ENCODE measurements around the gene MOG.

Gene MOG

GRCh38 chr6:29656798-29657197 lies at the start of gene MOG:
MOG (plus strand) TSS chr6:29657092; CDS start chr6:29657210, 118 bp downstream.
- DNase-seq (ENCODE audit: low read depth in 2 of 2), result no peak

GRCh38 chr6:29608131-29608530 lies 48.8 kb upstream of the MOG start:
- no peak for DNase-seq (ENCODE audit: low read depth in 2 of 2)

- DNase-seq (ENCODE audit: low read depth in 2 of 2), result no peak
Observed at GRCh38 chr6:29610540-29610939, 46.4 kb upstream of the MOG start.

DNA sequence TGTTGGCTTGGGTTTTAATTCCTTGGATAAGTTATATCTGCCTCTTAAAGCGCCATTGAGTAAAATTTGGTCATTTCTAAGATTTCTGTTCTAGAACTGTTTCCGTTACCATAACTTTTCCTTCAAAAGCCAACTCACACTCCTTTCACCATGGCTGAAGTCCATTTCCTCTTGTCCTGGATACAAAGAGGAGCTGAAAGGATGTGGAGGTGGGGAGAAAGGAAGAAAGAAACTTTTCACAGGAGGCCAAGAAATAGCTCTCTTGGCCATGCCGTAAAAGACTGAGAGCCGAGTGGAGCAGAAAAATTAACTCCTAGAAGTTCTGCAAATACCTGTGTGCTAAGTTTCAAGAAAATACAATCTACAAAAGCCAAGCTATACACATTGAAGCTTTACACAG lies 45.5 kb upstream of the MOG start:
- no peak for DNase-seq (ENCODE audit: low read depth in 2 of 2)

GRCh38 chr6:29617782-29618554 lies 38.9 kb upstream of the MOG start:
- DNase-seq (ENCODE audit: low read depth in 2 of 2), result no peak

DNA sequence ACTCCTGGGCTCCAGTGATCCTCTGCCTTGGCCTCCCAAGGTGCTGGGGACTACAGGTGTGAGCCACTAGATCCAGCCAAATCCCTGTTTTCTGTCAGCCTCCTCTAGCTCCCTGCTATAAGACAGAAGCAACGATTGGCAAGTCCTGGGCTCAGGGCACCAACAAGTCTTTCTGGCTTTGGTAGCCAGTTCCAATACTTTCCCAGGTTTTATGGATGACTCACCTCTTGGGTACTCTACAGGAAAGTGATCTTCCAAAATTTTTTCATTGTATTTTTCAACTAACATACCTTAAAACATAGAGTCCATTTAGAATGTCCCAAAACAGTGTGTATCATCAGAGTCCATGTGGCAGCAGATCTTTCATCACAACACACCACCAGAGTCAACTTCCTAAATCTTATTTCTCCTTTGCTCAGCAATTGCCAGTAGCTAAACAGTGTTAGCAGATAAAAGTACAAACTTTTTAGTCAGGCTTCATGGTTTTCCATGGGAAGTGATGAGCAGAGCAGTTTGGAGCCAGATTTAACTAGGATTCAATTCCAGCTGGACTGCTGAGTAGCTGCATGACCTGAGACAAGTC lies 37.2 kb upstream of the MOG start:
- no peak for DNase-seq (ENCODE audit: low read depth in 2 of 2)

DNA sequence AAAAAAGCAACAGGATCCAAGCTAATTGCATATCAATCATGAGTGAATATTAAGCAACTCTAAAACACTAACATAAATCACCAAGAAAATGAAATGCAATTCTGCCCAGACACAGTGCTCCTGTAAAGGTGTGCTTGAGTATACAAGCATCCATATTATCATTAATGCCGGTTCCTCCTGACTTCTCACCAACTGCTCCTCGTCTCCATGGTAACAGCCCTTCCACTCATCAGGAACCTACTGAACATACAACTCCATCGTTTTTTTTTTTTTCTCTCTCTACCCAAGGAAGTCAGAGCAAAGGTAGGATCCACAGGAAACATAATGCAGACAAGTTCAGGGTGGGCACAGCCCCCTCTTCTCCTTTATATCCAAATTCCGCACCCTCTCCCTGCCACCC lies 36.3 kb upstream of the MOG start:
- DNase-seq (ENCODE audit: low read depth in 2 of 2), result no peak

DNA sequence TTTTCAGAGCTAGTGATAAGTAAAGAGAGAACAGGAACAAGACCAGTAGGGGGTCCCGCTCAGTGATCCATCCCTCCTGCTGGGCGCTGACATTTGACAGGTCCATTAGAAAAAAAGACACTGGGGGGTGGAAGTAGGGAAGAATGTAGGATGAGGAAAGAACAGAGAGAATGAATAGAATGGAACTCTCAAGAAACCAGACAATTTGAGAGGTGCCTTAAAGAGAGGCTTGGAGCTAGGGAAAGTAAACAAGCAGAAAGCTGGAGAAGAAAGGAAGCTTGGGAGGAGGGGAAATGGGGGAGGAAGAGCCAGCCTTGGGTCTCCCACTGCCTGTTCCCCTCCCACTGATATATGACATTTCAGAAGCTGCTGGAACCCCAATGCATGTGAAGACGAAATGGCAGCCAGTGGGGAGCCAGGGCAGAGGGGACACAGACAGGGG lies 32.4 kb upstream of the MOG start:
- DNase-seq (ENCODE audit: low read depth in 2 of 2), result no peak

DNA sequence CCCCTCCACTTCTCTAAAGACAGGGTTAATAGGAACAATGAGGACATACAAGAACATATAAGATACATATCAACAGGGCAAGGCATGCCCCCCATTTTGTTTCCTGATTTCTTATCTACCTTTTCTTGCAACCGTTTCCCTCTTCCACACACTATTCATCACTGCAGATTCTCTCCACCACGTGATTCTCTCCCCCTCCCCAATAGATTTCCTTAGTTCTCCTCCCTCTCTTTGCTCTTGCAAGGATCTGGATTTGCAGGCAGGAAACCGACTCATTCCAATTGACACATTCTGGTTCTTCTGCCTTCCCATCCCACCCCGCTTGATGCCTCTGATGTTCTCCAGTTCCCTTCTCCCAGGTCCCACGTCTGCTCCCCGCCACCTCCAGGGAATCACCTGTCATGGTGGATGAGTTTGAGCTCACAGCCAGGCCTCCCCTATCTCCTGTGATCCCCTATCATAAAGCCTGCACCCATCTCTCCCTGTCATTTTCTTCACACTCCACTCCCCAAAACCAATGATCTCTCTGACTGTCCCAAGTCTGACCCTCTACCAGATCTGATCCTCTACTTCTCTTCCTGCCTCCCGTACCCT lies 31.5 kb upstream of the MOG start:
- no peak for DNase-seq (ENCODE audit: low read depth in 2 of 2)

GRCh38 chr6:29626948-29627754 lies 29.7 kb upstream of the MOG start:
- DNase-seq (ENCODE audit: low read depth in 2 of 2), result no peak

DNA sequence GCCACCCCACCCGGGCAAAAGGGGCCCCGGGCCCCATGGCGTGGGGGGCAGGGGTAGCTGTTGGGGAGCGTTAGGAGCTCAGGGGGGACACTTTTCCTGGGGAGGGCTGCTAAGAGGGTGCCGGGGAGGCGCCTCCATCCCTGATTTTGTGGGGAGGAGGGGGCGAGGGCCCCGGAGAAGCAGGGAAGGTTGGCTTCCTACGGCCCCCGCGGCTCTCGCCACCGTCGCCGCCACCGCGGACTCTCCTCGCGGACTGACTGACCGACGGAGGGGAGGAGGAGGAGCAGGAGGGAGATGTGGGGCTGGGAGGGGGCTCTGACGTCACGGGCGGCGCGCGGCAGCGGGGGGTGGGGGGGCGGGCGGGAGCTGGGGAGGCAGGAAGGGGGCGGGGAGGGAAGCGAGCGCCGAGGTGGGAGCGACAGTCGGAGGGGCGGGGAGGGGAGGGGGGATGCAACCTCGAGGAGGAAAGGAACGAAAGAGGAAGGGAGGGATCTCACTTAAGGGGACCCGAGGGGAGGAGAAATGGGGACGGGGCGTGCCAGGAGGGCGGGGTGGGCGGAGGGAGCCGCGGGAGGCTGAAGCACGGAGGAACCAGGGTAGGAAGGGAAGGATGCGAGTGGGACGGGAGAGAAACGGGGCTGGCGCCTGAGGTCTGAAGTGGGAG lies 29.0 kb upstream of the MOG start:
- DNase-seq (ENCODE audit: low read depth in 2 of 2), result peak in 1 of 2 donors; percentile 28

DNA sequence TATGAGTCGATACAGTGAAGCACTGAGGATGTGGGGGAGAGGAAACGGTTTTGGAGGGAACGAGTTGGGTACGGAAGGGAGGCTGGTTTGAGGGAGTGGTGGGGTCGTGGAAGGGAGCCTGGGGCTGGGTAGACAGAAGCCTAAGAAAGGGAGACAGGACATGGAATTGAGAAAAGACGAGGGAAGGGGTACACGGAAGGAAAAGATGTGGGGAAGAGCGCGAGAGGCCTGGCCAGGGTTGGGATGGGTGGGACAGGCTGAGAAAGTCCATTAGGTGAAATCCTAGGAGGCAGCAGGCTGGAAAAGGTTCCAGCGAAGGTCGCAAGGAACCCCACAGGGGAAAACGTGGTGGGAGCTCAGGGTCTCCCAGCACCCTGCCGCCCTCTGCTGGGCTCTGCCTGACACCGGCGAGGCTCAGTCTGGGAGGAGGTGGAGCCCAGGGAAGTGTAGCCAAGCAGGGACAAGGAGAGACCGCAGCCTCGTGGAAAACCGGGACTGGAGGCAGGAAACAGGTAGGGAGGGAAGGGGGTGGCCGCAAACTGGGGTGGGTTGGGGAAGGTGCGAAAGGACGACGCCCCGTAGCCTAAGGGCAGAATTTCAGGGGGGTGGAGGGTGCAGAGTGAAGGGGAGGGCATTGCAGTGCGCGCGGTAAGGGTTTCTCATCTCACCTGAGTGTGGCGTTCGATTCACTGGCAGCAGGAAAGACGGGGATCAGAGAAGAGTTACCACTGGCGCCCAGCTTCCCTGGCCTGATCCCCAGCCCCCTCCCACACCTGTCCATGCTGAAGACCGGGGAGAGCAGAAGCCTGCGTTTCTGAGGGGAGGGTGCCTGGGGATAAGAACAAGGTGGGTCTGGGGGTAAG lies 28.2 kb upstream of the MOG start:
- DNase-seq (ENCODE audit: low read depth in 2 of 2), result no peak

- DNase-seq (ENCODE audit: low read depth in 2 of 2), result no peak
Observed at GRCh38 chr6:29629571-29629970, 27.3 kb upstream of the MOG start.

DNA sequence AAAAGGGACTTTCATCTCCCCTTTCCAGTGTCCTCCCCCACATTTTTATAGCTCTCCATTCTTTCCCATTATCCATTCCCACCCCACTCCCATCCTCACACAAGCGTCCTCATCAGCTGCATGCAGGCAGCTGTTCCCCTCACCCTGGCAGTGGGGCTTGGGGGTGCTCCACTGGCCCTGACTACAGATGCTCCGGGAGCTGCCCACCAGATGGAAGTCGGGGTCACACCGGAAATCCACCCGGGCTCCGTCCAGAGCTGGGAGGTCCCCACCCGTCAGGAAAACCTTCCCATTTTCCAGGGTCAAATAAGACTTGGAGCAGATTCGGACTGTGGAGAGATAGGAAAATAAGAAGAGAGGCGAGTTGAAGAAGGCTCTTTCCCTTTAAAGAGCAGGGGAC lies 26.6 kb upstream of the MOG start:
- DNase-seq (ENCODE audit: low read depth in 2 of 2), result no peak

DNA sequence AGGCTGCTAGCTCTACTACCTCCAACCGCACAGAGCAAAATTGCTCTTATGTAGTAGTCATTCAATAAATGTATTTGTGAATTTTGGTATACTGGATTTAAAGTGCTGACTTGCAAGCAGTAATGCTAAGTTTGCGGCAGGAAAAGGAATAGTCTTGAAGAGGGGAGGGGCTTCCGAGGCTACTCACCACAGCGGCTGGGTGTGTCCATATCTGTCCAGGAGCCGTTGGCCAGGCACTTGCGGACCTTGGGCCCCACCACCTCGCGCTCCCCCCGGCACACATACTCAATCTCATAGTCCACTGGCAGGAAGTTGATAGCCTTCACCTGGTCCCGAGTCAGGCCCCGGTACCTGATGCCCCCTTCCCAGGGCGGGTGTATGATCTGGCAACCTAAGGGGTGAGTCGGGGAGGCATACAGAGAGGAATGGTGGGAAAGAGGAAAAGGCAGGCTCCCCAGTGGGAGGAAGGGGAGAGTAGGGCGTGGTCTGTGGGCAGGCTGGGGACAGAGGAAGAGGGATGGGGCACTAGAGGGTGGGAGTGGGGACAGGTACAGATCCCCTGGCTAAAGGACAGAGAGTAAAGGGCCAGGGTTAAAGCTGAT lies 25.6 kb upstream of the MOG start:
- no peak for DNase-seq (ENCODE audit: low read depth in 2 of 2)

DNA sequence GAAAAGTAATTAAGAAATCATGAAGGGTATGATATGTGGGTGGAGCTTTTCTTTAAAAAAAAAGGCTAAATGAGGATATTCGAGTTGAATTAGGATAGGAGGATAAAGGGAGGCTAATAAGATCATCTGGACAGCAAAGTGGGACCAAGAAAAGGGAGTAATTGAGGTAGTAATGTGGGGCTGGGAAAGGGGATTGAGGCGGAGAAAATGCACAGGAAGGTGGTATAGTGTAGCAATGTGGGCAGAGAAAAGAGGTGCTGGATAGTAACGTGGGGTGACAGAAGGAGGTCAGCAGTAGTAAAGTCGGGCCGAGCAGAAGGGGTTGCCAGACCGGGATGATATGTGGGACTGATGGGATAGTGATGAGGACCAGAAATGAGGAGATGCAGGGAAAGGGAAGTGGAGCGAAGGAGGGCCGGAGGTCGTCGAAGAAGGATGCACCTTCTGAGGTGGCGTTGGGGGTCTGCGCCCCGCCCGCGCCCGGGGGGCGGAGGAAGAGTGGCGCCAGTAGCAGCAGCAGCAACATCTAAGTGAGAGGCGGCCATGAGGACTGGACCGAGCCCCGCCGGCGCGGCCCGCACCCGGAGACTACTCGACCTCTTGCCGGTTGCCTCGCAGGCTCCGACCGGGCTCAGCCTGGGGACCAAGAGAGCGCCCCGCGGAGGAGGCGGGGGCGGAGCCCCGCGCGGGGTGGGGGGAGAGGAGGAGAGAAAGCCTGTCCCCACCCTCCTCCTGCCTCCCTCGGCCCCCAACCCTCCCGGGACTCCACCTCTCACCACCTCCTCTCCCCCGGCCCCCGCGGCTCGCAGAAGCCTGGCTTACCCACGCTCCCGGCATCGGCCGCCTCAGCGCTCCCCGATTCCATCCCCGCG lies 24.8 kb upstream of the MOG start:
- DNase-seq (ENCODE audit: low read depth in 2 of 2), result peak; percentile 36 to 44

DNA sequence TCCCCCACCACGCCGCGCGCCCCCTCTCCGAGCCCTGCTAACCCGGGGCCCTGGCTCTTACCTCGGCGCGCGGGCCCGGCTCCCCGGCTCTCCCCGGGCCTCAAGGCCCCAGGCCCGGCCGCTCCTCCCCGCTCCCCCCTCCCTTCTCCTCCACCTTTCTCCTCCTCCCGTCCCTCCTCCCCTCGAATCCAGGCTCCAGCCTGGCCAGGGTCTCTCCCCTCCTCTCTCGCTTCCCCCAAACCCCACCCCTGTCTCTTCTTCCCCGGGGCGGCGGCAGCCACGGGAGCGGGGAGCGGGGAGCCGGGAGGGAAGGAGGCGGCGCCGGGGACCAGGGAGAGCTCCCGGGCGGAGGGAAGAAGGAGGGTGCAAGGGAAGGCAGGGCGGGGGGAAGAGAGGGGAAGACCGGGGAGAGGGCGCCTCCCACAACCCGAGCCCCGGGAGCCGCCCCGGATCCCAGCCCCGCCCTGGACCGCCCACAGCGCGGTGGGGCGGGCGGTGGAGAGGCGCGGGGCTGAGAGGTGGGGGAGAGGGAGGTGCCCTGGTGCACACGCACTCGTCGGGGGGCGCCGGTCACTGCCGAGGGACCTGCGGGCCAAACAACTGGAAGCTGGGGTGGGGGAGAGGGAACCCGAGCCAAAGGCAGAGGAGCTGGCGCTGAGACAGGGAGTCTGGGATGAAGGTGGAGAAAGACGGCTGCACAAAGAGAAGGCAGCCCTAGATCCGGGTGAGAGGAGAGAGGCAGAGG lies 23.9 kb upstream of the MOG start, which contains the start of gene GABBR1:
Gene GABBR1, minus strand, starts transcription at position 395 of the 745 bp plus-strand sequence. CDS start 798 bp downstream, outside the sequence.
- peak; percentile 29 to 34 for DNase-seq (ENCODE audit: low read depth in 2 of 2)

GRCh38 chr6:29633534-29633905 lies 23.4 kb upstream of the MOG start:
- no peak for DNase-seq (ENCODE audit: low read depth in 2 of 2)

GRCh38 chr6:29637247-29637646 lies 19.6 kb upstream of the MOG start:
- no peak for DNase-seq (ENCODE audit: low read depth in 2 of 2)
